NB4 (cell line): ENCODE results near the gene FTO.

Source experiments
- MYC ChIP-seq: IDR thresholded peaks from 2 replicates; pipeline ENCODE4 v1.6.1; 2011; ENCODE audit warnings: low read depth, low read length
- POLR2A ChIP-seq: IDR thresholded peaks from 2 replicates; pipeline ENCODE4 v1.6.1; 2011; ENCODE audit warnings: mild to moderate bottlenecking; ENCODE audit not compliant: insufficient read length; ENCODE audit errors: extremely low read depth
- TF ChIP-seq, protein P1 (sequence below): IDR thresholded peaks from one replicate; pipeline ENCODE4 v1.5.1; 2012; ENCODE audit warnings: low read depth, low read length
- TF ChIP-seq, protein P2 (sequence below): IDR thresholded peaks from 2 replicates; pipeline ENCODE4 v1.6.1; 2011; ENCODE audit warnings: low read depth, low read length

DNA sequence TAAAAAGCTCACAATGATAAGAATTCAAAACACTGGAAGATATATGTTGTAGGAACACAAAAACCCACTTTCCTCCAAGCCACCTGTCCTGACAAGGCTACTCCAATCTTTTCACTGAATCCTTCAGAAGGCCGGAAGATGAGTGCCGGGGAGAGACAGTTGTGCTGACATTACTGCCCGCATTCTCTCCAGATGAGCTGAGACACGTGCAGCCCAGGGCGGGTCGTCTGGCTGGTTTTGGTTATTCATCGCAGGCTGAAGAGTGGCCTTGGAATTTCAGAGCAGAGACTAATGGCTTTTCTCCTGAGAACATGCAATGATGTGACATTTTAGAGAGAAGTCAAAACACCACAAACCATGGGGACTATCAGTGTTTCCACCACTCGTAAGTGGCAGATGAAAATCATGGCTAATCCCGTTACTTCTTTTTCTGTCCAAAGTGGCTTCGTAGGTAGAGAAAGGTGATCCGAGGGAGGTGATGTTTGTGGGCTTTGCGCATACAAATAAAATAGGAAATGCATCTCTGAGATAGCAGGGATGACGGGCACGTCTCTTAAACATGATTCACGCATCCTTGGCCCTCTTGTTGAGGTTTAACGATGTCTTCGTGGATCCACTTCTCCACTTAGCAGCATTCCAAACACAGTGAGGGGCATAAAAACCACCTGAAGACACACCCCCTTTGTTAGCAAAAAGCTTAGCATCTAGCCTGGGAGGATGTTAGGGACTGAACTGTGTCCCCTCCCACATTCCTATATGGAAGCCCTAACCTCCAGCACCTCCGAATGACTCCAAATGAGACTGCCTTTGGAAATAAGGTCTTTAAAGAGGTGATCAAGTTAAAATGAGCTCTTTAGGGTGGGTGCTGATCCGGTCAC lies 448.6 kb downstream of the FTO start:
- no peak for TF ChIP-seq POLR2A
- TF ChIP-seq, protein P1, sequence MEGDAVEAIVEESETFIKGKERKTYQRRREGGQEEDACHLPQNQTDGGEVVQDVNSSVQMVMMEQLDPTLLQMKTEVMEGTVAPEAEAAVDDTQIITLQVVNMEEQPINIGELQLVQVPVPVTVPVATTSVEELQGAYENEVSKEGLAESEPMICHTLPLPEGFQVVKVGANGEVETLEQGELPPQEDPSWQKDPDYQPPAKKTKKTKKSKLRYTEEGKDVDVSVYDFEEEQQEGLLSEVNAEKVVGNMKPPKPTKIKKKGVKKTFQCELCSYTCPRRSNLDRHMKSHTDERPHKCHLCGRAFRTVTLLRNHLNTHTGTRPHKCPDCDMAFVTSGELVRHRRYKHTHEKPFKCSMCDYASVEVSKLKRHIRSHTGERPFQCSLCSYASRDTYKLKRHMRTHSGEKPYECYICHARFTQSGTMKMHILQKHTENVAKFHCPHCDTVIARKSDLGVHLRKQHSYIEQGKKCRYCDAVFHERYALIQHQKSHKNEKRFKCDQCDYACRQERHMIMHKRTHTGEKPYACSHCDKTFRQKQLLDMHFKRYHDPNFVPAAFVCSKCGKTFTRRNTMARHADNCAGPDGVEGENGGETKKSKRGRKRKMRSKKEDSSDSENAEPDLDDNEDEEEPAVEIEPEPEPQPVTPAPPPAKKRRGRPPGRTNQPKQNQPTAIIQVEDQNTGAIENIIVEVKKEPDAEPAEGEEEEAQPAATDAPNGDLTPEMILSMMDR, result no peak
- no peak for TF ChIP-seq MYC
- TF ChIP-seq, protein P2, sequence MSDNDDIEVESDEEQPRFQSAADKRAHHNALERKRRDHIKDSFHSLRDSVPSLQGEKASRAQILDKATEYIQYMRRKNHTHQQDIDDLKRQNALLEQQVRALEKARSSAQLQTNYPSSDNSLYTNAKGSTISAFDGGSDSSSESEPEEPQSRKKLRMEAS, result no peak
